MM.1S (cell line): Measurements from ENCODE around the gene SIN3A.

Experiments
- DNase-seq: peaks from one replicate; pipeline ENCODE4 v3.0.0-alpha.2; 2015
- H2AFZ ChIP-seq: fragments of 300-600 bp; sonication (generic); 2 replicates; pipeline ENCODE4 v1.6.0; 2016; ENCODE audit warnings: antibody characterized with exemption, low read length
- H3F3A ChIP-seq: fragments of 300-600 bp; sonication (generic); 2 replicates; pipeline ENCODE4 v1.6.1; 2016; ENCODE audit warnings: mild to moderate bottlenecking, antibody characterized with exemption, low read length, moderate library complexity, mixed read lengths; ENCODE audit not compliant: insufficient read depth
- H3K27ac ChIP-seq: fragments of 300-600 bp; sonication (generic); 2 replicates; pipeline ENCODE4 v1.5.1; 2016; ENCODE audit warnings: mild to moderate bottlenecking, low read length
- H3K27me3 ChIP-seq: fragments of 300-600 bp; sonication (generic); replicated peaks from 2 replicates; pipeline ENCODE4 v1.6.0; 2016; ENCODE audit warnings: low read length; ENCODE audit not compliant: insufficient read depth
- H3K36me3 ChIP-seq: fragments of 300-600 bp; sonication (generic); replicated peaks from 2 replicates; pipeline ENCODE4 v1.6.1; 2016; ENCODE audit warnings: mild to moderate bottlenecking, low read length, mixed read lengths; ENCODE audit not compliant: insufficient read depth
- H3K4me1 ChIP-seq: fragments of 300-600 bp; sonication (generic); 2 replicates; pipeline ENCODE4 v1.6.1; 2016; ENCODE audit warnings: low read length, mixed read lengths
- H3K4me2 ChIP-seq: fragments of 300-600 bp; sonication (generic); 2 replicates; pipeline ENCODE4 v1.6.0; 2016; ENCODE audit warnings: low read depth, low read length
- H3K4me3 ChIP-seq: fragments of 300-600 bp; sonication (generic); 2 replicates; pipeline ENCODE4 v1.5.1; 2016; ENCODE audit warnings: low read length, mixed read lengths
- H3K79me2 ChIP-seq: fragments of 300-600 bp; sonication (generic); 2 replicates; pipeline ENCODE4 v1.6.1; 2016; ENCODE audit warnings: mixed run types, low read length, mixed read lengths
- H3K9ac ChIP-seq: fragments of 300-600 bp; sonication (generic); 2 replicates; pipeline ENCODE4 v1.6.1; 2016; ENCODE audit warnings: low read length, mixed read lengths
- H3K9me2 ChIP-seq: fragments of 300-600 bp; sonication (generic); replicated peaks from 2 replicates; pipeline ENCODE4 v1.6.1; 2016; ENCODE audit warnings: mild to moderate bottlenecking, low read length, mixed read lengths; ENCODE audit not compliant: insufficient read depth
- H3K9me3 ChIP-seq: fragments of 300-600 bp; sonication (generic); replicated peaks from 2 replicates; pipeline ENCODE4 v1.6.1; 2016; ENCODE audit warnings: mild to moderate bottlenecking, low read length, mixed read lengths; ENCODE audit not compliant: insufficient read depth
- H4K20me1 ChIP-seq: fragments of 300-600 bp; sonication (generic); 2 replicates; pipeline ENCODE4 v1.6.1; 2016; ENCODE audit warnings: mild to moderate bottlenecking, low read length, moderate library complexity, mixed read lengths; ENCODE audit not compliant: insufficient read depth
- CTCF ChIP-seq: fragments of 300-600 bp; sonication (generic); IDR thresholded peaks from 2 replicates; pipeline ENCODE4 v1.5.1; 2016; ENCODE audit warnings: antibody characterized with exemption, low read length, mixed read lengths
- EZH2 ChIP-seq: fragments of 300-600 bp; sonication (generic); optimal IDR thresholded peaks from 2 replicates; pipeline ENCODE3; 2017; ENCODE audit warnings: low read depth, mild to moderate bottlenecking, antibody characterized with exemption, low read length, mixed read lengths
- EZH2phosphoT487 ChIP-seq: fragments of 300-600 bp; sonication (generic); IDR thresholded peaks from 2 replicates; pipeline ENCODE4 v1.6.1; 2018; ENCODE audit warnings: antibody characterized with exemption, low read length

SIN3A gene

GRCh38 chr15:75353604-75354003 is 97.9 kb downstream of the SIN3A start:
- Histone ChIP-seq H3K4me3 (no peak overlapping the region), H3K9ac (no peak overlapping the region), H3K4me2 (no peak overlapping the region), H2AFZ (no peak overlapping the region), H3K27ac (no peak overlapping the region), H3K36me3 (no peaks in the 10 kb centered on the region), H3K27me3 (no peaks in the 10 kb centered on the region), H3K9me2 (no peaks in the 10 kb centered on the region), H3F3A (no peaks in the 10 kb centered on the region), H3K79me2 (no peaks in the 10 kb centered on the region), H3K9me3 (no peaks in the 10 kb centered on the region), H4K20me1 (no peaks in the 10 kb centered on the region), H3K4me1 (no peaks in the 10 kb centered on the region)
- no peak for DNase-seq
- no peak for TF ChIP-seq EZH2phosphoT487
- TF ChIP-seq CTCF: no peak
- no peak for TF ChIP-seq EZH2

- Histone ChIP-seq H4K20me1 (no peaks in the 10 kb centered on the region), H2AFZ (no peak overlapping the region), H3K4me1 (no peaks in the 10 kb centered on the region), H3K4me3 (no peak overlapping the region), H3F3A (no peaks in the 10 kb centered on the region), H3K27me3 (no peaks in the 10 kb centered on the region), H3K36me3 (no peaks in the 10 kb centered on the region), H3K4me2 (no peak overlapping the region), H3K9me3 (no peaks in the 10 kb centered on the region), H3K9ac (no peak overlapping the region), H3K9me2 (no peaks in the 10 kb centered on the region), H3K27ac (no peak overlapping the region), H3K79me2 (no peaks in the 10 kb centered on the region)
- TF ChIP-seq EZH2: no peak
- TF ChIP-seq CTCF: no peak
- no peak for TF ChIP-seq EZH2phosphoT487
- no peak for DNase-seq
Observed at GRCh38 chr15:75352186-75353080, 99.1 kb downstream of the SIN3A start.

GRCh38 chr15:75350601-75351361 is 100.7 kb downstream of the SIN3A start:
- Histone ChIP-seq H3K9ac (no peak overlapping the region), H3K4me3 (no peak overlapping the region), H3K4me2 (no peak overlapping the region), H3F3A (no peaks in the 10 kb centered on the region), H3K36me3 (no peaks in the 10 kb centered on the region), H3K27me3 (no peaks in the 10 kb centered on the region), H3K9me2 (no peaks in the 10 kb centered on the region), H3K79me2 (no peaks in the 10 kb centered on the region), H3K9me3 (no peaks in the 10 kb centered on the region), H3K4me1 (no peaks in the 10 kb centered on the region), H2AFZ (no peak overlapping the region), H3K27ac (no peak overlapping the region), H4K20me1 (no peaks in the 10 kb centered on the region)
- DNase-seq: no peak
- TF ChIP-seq EZH2phosphoT487 (no peak), EZH2 (no peak), CTCF (no peak)
